OCI-LY1 (cell line): Measurements from ENCODE around the gene SLC28A2.

Experiments
- H2AFZ ChIP-seq: fragments of 200-600 bp; sonication (generic), shearing (Covaris generic); 2 replicates; pipeline ENCODE4 v1.6.0; 2014; ENCODE audit warnings: antibody characterized with exemption, mild to moderate bottlenecking, low read length
- H3F3A ChIP-seq: fragments of 200-600 bp; sonication (generic), shearing (Covaris generic); 2 replicates; pipeline ENCODE4 v1.6.0; 2014; ENCODE audit warnings: mild to moderate bottlenecking, antibody characterized with exemption, low read length, moderate library complexity; ENCODE audit not compliant: insufficient read depth
- H3K27ac ChIP-seq: fragments of 200-600 bp; sonication (generic); 2 replicates; pipeline ENCODE4 v1.5.1; 2014; ENCODE audit warnings: low read length, mixed run types, mild to moderate bottlenecking, low read depth; ENCODE audit not compliant: poor library complexity, severe bottlenecking
- H3K27me3 ChIP-seq: fragments of 200-600 bp; sonication (generic); 2 replicates; pipeline ENCODE4 v1.6.0; 2014; ENCODE audit warnings: antibody characterized with exemption, mild to moderate bottlenecking, low read length, moderate library complexity; ENCODE audit not compliant: insufficient read depth
- H3K36me3 ChIP-seq: fragments of 200-600 bp; sonication (generic); 2 replicates; pipeline ENCODE4 v1.6.1; 2014; ENCODE audit warnings: mild to moderate bottlenecking, antibody characterized with exemption, low read length, moderate library complexity, mixed read lengths; ENCODE audit not compliant: insufficient read depth
- H3K4me1 ChIP-seq: fragments of 200-600 bp; sonication (generic); 2 replicates; pipeline ENCODE4 v1.5.1; 2014; ENCODE audit warnings: mild to moderate bottlenecking, low read length, moderate library complexity; ENCODE audit not compliant: insufficient read depth, severe bottlenecking
- H3K4me2 ChIP-seq: fragments of 200-600 bp; sonication (generic), shearing (Covaris generic); 2 replicates; pipeline ENCODE4 v1.6.1; 2014; ENCODE audit warnings: low read length
- H3K4me3 ChIP-seq: fragments of 200-600 bp; sonication (generic); 2 replicates; pipeline ENCODE4 v1.5.1; 2014; ENCODE audit warnings: low read length, low read depth, mild to moderate bottlenecking, mixed read lengths; ENCODE audit not compliant: poor library complexity, severe bottlenecking
- H3K79me2 ChIP-seq: fragments of 200-600 bp; shearing (Covaris generic); 2 replicates; pipeline ENCODE4 v1.6.1; 2016; ENCODE audit warnings: mixed run types, low read length, mixed read lengths; ENCODE audit not compliant: insufficient read depth
- H3K9ac ChIP-seq: fragments of 200-600 bp; sonication (generic), shearing (Covaris generic); 2 replicates; pipeline ENCODE4 v1.6.1; 2014; ENCODE audit warnings: mild to moderate bottlenecking, low read length, mixed read lengths
- H3K9me2 ChIP-seq: fragments of 200-600 bp; sonication (generic), shearing (Covaris generic); 2 replicates; pipeline ENCODE4 v1.6.1; 2014; ENCODE audit warnings: low read depth, mild to moderate bottlenecking, low read length, mixed read lengths
- H3K9me3 ChIP-seq: fragments of 200-600 bp; shearing (Covaris generic); 2 replicates; pipeline ENCODE4 v1.6.1; 2014; ENCODE audit warnings: low read length, mixed read lengths
- H4K20me1 ChIP-seq: fragments of 200-600 bp; sonication (generic), shearing (Covaris generic); 2 replicates; pipeline ENCODE4 v1.6.0; 2016; ENCODE audit warnings: mild to moderate bottlenecking, low read length; ENCODE audit not compliant: insufficient read depth
- EZH2 ChIP-seq: fragments of 200-600 bp; sonication (generic), shearing (Covaris generic); IDR thresholded peaks from 2 replicates; pipeline ENCODE4 v1.8.0; 2017; ENCODE audit warnings: borderline replicate concordance, mixed run types, mild to moderate bottlenecking, antibody characterized with exemption, low read length, moderate library complexity, mixed read lengths
- TF ChIP-seq, protein P1 (sequence below): fragments of 200-600 bp; sonication (generic), shearing (Covaris generic); IDR thresholded peaks from 2 replicates; pipeline ENCODE4 v1.5.1; 2017; ENCODE audit warnings: mild to moderate bottlenecking, antibody characterized with exemption, low read length, moderate library complexity, mixed read lengths

Gene SLC28A2

DNA sequence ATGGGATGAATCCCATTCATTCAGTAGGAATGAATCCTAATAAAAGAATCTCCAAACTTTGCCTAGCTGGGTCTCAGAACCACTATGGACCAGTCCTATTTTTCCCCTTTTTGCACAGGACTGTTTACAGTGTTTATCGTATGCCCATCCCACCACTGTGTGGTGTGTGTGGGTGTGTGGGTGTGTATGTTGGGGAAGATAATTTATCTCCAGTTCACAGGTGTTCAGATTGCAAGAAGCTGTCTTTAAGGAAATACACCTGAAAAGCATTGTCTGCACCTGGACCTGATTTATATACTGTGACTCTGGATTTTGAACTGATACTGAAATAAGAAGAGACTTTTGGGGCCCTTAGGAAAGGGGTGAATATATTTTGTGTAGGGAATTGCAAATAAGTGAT, 39.5 kb upstream of the SLC28A2 start:
- H3K36me3 ChIP-seq, result no peaks in the 10 kb centered on the region

DNA sequence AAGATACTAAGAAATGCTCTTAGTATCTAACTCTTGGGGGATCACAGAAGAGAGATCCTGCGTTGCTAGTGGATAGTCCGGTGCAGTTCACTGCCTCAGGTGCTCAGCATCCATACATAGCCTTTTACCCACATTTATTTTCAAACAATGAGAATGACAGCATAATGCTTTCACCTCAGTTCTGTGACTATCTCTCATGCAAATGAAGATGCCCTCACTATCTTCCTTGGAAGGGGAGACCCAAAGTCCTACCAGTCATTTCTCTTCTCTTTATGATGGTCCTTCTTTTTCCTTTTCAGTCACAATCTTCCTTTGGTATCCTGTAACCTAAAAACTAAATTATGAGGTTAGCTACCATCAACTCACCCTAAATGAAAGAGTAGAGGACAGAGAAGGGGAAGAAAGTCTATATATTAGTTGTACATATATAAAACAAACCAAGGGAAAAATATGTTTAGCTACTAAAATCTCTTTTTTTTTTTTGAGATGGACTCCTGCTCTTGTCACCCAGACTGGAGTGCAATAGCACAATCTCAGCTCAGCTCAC, 30.9 kb upstream of the SLC28A2 start:
- no peak for TF ChIP-seq EZH2
- TF ChIP-seq, protein P1, sequence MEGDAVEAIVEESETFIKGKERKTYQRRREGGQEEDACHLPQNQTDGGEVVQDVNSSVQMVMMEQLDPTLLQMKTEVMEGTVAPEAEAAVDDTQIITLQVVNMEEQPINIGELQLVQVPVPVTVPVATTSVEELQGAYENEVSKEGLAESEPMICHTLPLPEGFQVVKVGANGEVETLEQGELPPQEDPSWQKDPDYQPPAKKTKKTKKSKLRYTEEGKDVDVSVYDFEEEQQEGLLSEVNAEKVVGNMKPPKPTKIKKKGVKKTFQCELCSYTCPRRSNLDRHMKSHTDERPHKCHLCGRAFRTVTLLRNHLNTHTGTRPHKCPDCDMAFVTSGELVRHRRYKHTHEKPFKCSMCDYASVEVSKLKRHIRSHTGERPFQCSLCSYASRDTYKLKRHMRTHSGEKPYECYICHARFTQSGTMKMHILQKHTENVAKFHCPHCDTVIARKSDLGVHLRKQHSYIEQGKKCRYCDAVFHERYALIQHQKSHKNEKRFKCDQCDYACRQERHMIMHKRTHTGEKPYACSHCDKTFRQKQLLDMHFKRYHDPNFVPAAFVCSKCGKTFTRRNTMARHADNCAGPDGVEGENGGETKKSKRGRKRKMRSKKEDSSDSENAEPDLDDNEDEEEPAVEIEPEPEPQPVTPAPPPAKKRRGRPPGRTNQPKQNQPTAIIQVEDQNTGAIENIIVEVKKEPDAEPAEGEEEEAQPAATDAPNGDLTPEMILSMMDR, result no peak

More for the DNA sequence above, 39.5 kb upstream of the SLC28A2 start:
- TF ChIP-seq EZH2, result no peak
- TF ChIP-seq, protein P1, result no peak
- no peaks in the 10 kb centered on the region for H3K4me1 ChIP-seq
- no peaks in the 10 kb centered on the region for H3K79me2 ChIP-seq
- no peak overlapping the region for H3K27ac ChIP-seq
- H3K9ac ChIP-seq, result no peak overlapping the region
- H3K9me2 ChIP-seq, result no peaks in the 10 kb centered on the region
- no peak overlapping the region for H2AFZ ChIP-seq
- H3K27me3 ChIP-seq, result no peaks in the 10 kb centered on the region
- no peaks in the 10 kb centered on the region for H3F3A ChIP-seq
- no peaks in the 10 kb centered on the region for H4K20me1 ChIP-seq
- H3K4me2 ChIP-seq, result no peak overlapping the region
- no peaks in the 10 kb centered on the region for H3K9me3 ChIP-seq
- no peak overlapping the region for H3K4me3 ChIP-seq

DNA sequence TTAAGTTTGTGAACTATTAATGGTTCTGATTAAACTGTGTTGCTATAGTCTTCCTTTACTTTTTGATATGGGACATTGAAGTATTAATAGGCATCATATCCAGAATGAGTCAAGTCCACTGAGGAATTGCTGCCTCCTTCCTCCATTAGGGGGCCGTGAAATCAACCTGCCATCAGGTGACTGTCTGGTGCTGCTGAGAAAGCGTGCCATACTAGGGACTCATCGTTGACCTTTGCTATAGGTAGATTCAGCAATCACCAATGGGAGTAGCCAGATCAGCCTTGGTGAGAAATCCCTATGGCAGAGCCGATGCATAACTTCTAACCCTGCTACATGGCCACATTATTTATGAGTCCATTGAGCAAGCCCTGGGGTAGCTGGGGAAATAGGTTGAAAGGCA, 30.1 kb upstream of the SLC28A2 start:
- Histone ChIP-seq H3K27ac (no peak overlapping the region), H4K20me1 (no peaks in the 10 kb centered on the region), H3K79me2 (no peaks in the 10 kb centered on the region), H2AFZ (no peak overlapping the region), H3K4me3 (no peak overlapping the region), H3K9ac (no peak overlapping the region), H3K4me1 (no peaks in the 10 kb centered on the region), H3K27me3 (0 out of 2 replicates have a peak, but pooled peaks cover 3% of the 10 kb centered on the region), H3F3A (no peaks in the 10 kb centered on the region), H3K9me2 (no peaks in the 10 kb centered on the region), H3K4me2 (no peak overlapping the region), H3K9me3 (no peaks in the 10 kb centered on the region), H3K36me3 (no peaks in the 10 kb centered on the region)
- TF ChIP-seq, protein P1, result no peak
- no peak for TF ChIP-seq EZH2

More for the DNA sequence above, 30.9 kb upstream of the SLC28A2 start:
- H3K9me3 ChIP-seq, result no peaks in the 10 kb centered on the region
- H4K20me1 ChIP-seq, result no peaks in the 10 kb centered on the region
- H3K79me2 ChIP-seq, result no peaks in the 10 kb centered on the region
- no peak overlapping the region for H3K27ac ChIP-seq
- no peak overlapping the region for H3K9ac ChIP-seq
- no peaks in the 10 kb centered on the region for H3K9me2 ChIP-seq
- no peaks in the 10 kb centered on the region for H3K36me3 ChIP-seq
- H3K27me3 ChIP-seq, result 0 out of 2 replicates have a peak, but pooled peaks cover 3% of the 10 kb centered on the region
- no peaks in the 10 kb centered on the region for H3F3A ChIP-seq
- H3K4me1 ChIP-seq, result no peaks in the 10 kb centered on the region
- H2AFZ ChIP-seq, result no peak overlapping the region
- no peak overlapping the region for H3K4me2 ChIP-seq
- H3K4me3 ChIP-seq, result no peak overlapping the region
